ENCODE measurements around the gene GALNT16.

DNA sequence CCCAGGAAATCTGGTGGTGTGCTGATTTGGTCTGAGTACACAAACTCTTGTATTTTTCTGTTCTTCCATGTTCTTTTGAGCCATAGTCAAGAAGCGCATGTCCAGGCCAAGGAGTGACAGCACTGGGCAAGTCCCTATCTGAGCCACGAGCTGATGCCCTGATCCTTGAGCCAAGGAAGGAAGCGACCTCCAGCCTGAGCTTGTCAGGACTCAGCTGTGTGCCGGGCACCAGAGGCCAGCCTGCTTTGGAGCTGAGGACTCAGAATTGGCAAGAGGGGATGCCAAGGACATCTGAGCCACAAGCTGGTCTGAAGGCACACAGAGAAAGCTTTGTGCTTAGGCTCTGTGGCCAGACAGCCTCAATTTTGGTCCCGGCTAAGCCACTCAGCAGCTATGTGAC lies 52.6 kb downstream of the GALNT16 start:
- TF ChIP-seq, protein P1, sequence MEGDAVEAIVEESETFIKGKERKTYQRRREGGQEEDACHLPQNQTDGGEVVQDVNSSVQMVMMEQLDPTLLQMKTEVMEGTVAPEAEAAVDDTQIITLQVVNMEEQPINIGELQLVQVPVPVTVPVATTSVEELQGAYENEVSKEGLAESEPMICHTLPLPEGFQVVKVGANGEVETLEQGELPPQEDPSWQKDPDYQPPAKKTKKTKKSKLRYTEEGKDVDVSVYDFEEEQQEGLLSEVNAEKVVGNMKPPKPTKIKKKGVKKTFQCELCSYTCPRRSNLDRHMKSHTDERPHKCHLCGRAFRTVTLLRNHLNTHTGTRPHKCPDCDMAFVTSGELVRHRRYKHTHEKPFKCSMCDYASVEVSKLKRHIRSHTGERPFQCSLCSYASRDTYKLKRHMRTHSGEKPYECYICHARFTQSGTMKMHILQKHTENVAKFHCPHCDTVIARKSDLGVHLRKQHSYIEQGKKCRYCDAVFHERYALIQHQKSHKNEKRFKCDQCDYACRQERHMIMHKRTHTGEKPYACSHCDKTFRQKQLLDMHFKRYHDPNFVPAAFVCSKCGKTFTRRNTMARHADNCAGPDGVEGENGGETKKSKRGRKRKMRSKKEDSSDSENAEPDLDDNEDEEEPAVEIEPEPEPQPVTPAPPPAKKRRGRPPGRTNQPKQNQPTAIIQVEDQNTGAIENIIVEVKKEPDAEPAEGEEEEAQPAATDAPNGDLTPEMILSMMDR (IDR thresholded peaks at IDR 0.05; ENCODE audit: borderline replicate concordance, extremely low read depth, low read length, poor library complexity, severe bottlenecking): no peak
- TF ChIP-seq EZH2 (IDR thresholded peaks at IDR 0.05; ENCODE audit: borderline replicate concordance, low read depth, low read length, severe bottlenecking): no peak
